ENCODE measurements around the gene POC1B. TPM values are rescaled to one million over a fixed set of nuclear protein-coding genes. Genes with fewer than 3 reads are reported as not detected.

The POC1B gene
- total RNA-seq, 1 donor from 2014 or later = 40.3 TPM

DNA sequence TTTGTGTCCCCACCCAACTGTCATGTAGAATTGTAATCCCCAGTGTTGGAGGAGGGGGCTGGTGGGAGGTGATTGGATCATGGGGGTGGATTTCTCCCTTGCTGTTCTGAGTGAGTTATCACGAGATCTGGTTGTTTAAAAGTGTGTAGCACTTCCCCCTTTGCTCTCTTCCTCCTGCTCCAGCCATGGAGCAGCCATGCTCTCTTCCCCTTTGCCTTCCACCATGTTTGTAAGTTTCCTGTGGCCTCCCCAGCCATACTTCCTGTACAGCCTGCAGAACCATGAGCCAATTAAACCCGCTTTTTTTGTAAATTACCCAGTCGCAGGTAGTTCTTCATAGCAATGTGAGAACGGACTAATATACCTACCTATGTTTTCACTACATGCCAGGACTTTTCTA lies 2.6 kb upstream of the POC1B start:
- H3K4me1 Mint-ChIP-seq = peaks cover 14% of the 10 kb centered on the region
- TF ChIP-seq CTCF (IDR thresholded peaks at IDR 0.05) (no peak), EZH2phosphoT487 (IDR thresholded peaks at IDR 0.05) (no peak), EZH2 (IDR thresholded peaks at IDR 0.05) (no peak)
- DNase-seq (ENCODE audit: low spot score) = no peak
- H3K27ac ChIP-seq = no peak overlapping the region
- peaks cover 5% of the 10 kb centered on the region for H3K36me3 Mint-ChIP-seq
- no peaks in the 10 kb centered on the region for H3K9me3 ChIP-seq (ENCODE audit: low read depth)
- no peaks in the 10 kb centered on the region for H3K9me3 Mint-ChIP-seq
- H4K20me1 ChIP-seq (ENCODE audit: low read depth) = peaks cover 3% of the 10 kb centered on the region
- no peak overlapping the region for H3K4me2 ChIP-seq
- no peak overlapping the region for H3K4me3 ChIP-seq
- no peaks in the 10 kb centered on the region for H3K4me1 ChIP-seq
- peaks cover 12% of the 10 kb centered on the region for H3F3A ChIP-seq (ENCODE audit: low read depth)
- no peak overlapping the region for H3K27ac Mint-ChIP-seq
- peaks cover 5% of the 10 kb centered on the region for H3K79me2 ChIP-seq (ENCODE audit: low read depth)
- H3K9ac ChIP-seq = no peak overlapping the region
- H2AFZ ChIP-seq (replicated peaks) = no peak overlapping the region
- no peaks in the 10 kb centered on the region for H3K27me3 ChIP-seq
- no peaks in the 10 kb centered on the region for H3K36me3 ChIP-seq
- H3K4me3 Mint-ChIP-seq = no peak overlapping the region
- H3K27me3 Mint-ChIP-seq (ENCODE audit: insufficient read depth, low read depth) = peaks cover 2% of the 10 kb centered on the region

DNA sequence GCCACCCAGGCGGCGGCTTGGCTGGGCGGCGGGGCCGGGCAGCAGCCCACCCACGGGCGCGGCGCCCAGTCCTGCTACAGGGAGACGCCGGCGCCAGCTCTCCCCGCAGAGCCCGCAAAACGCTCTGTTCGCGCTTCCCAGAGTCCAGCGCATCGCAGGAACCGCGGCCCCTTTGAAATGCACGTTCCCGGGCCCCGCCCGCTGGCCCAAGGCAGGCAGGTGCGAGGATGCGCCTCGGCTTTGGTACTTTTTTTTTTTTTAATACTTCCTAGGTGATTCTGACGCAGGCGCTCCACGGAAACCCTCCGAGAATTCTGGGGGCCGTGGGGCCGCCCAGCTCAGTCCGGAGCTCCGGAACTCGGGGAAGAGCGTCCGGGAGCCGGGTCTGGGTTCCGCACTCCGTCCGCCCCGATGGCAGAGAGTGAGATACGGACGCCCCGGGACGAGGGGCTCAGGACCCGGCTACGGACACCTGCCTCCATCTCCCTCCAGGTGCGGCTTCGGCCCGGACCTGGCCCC lies 483 bp downstream of the POC1B start:
- H3K4me1 Mint-ChIP-seq = peaks cover 30% of the 10 kb centered on the region
- H3K4me3 Mint-ChIP-seq = peak overlapping the region; percentile 94
- peak; percentile 73 for DNase-seq (ENCODE audit: low spot score)
- Histone ChIP-seq H3K4me2 (peak overlapping the region; percentile 82), H4K20me1 (ENCODE audit: low read depth) (no peaks in the 10 kb centered on the region), H3K4me1 (no peaks in the 10 kb centered on the region), H3K4me3 (peak overlapping the region; percentile 93), H3K9ac (peak overlapping the region; percentile 8), H3K36me3 (no peaks in the 10 kb centered on the region), H3K79me2 (ENCODE audit: low read depth) (peaks cover 13% of the 10 kb centered on the region), H3K9me3 (ENCODE audit: low read depth) (no peaks in the 10 kb centered on the region), H3K27ac (no peak overlapping the region), H2AFZ (replicated peaks) (peak overlapping the region; percentile 96), H3F3A (ENCODE audit: low read depth) (peaks cover 12% of the 10 kb centered on the region), H3K27me3 (no peaks in the 10 kb centered on the region)
- no peak overlapping the region for H3K27ac Mint-ChIP-seq
- peaks cover 17% of the 10 kb centered on the region for H3K36me3 Mint-ChIP-seq
- H3K27me3 Mint-ChIP-seq (ENCODE audit: insufficient read depth, low read depth) = no peaks in the 10 kb centered on the region
- TF ChIP-seq CTCF (IDR thresholded peaks at IDR 0.05) (no peak), EZH2phosphoT487 (IDR thresholded peaks at IDR 0.05) (peak; percentile 27), EZH2 (IDR thresholded peaks at IDR 0.05) (no peak)
- no peaks in the 10 kb centered on the region for H3K9me3 Mint-ChIP-seq

DNA sequence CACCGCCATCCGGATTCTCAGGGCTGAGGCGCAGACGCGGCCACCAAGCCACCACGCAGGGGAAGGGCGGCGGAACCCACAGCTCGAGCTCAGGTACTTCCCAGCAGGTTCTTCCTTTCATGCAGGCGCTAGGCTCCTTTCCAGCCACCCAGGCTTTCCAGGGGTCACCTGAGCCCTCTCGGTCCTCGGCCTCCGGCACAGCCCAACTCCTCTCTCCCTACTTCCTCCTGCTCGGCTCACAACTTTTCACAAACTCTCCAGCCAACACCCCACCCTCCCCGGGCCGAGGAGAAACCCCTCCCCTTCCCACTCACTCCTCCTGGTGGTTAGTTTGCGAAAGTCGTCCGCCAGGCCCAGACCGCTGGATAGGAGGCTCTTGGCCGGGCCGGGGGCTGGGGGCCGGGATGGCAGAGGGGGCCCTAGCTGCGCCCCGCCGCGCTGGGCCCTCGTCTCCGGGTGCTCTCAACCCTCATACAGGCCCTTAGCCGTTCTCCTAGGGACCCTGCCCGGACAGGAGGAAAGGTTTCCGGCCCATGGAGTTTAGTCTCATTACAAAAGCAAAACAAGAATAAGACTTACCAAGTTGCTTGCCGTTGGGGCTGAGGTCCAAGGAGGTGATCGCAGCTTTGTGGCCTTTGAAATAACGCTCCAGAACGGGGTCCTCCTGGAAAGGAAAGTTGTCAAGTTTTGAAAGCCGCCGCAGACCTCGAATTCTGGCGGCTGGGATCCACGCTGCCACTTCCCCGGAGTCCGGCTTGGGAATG lies 1.1 kb downstream of the POC1B start, which contains the start of gene GALNT4:
TSS of gene GALNT4 (minus strand) at position 256 of the 764 bp plus-strand sequence. CDS start at position 9, 247 bp downstream.
- H3K9ac ChIP-seq = peak within 1 kb of the TSS; percentile 8
- no peak within 1 kb of the TSS for H3K27ac ChIP-seq
- peak within 1 kb of the TSS; percentile 93 for H3K4me3 ChIP-seq
- H4K20me1 ChIP-seq (ENCODE audit: low read depth) = no peaks in the 10 kb centered on the region
- H3K36me3 ChIP-seq = no peaks in the 10 kb centered on the region
- H3K4me2 ChIP-seq = peak within 1 kb of the TSS; percentile 82
- peak within 1 kb of the TSS; percentile 96 for H2AFZ ChIP-seq (replicated peaks)
- peaks cover 12% of the 10 kb centered on the region for H3F3A ChIP-seq (ENCODE audit: low read depth)
- H3K4me1 ChIP-seq = no peaks in the 10 kb centered on the region
- Mint-ChIP-seq H3K27ac (peak within 1 kb of the TSS; percentile 79), H3K4me3 (peak within 1 kb of the TSS; percentile 94), H3K9me3 (no peaks in the 10 kb centered on the region), H3K27me3 (ENCODE audit: insufficient read depth, low read depth) (no peaks in the 10 kb centered on the region), H3K4me1 (peaks cover 30% of the 10 kb centered on the region), H3K36me3 (peaks cover 17% of the 10 kb centered on the region)
- H3K9me3 ChIP-seq (ENCODE audit: low read depth) = no peaks in the 10 kb centered on the region
- TF ChIP-seq EZH2 (IDR thresholded peaks at IDR 0.05) (no peak), CTCF (IDR thresholded peaks at IDR 0.05) (peak; percentile 71)
- DNase-seq (ENCODE audit: low spot score) = peak; percentile 90
- H3K79me2 ChIP-seq (ENCODE audit: low read depth) = peaks cover 17% of the 10 kb centered on the region
- no peaks in the 10 kb centered on the region for H3K27me3 ChIP-seq
